HepG2 (cell line): ENCODE data around the gene OSBPL9. TPM values are rescaled to one million over a fixed set of nuclear protein-coding genes. Genes with fewer than 3 reads are reported as not detected.
A peak's percentile ranks its signal among the peaks of the same experiment; 100 is the strongest.

ENCODE experiments used
- ARNT ChIP-seq: fragments of 450-650 bp; IDR thresholded peaks from 2 replicates; pipeline ENCODE4 v1.6.1; 2017
- MTERF4 ChIP-seq: sonication (generic); formaldehyde crosslinking; IDR thresholded peaks from 2 replicates; pipeline ENCODE4 v1.8.0; 2023; ENCODE audit warnings: mild to moderate bottlenecking, missing genetic modification reagents
- NRL ChIP-seq: sonication (generic); formaldehyde crosslinking; IDR thresholded peaks from 2 replicates; pipeline ENCODE4 v1.5.0; 2020; ENCODE audit warnings: missing genetic modification reagents, mild to moderate bottlenecking, moderate library complexity, borderline replicate concordance
- POLR2G ChIP-seq: fragments of 200-400 bp; formaldehyde crosslinking; IDR thresholded peaks from 2 replicates; pipeline ENCODE4 v1.6.1; 2018; ENCODE audit warnings: mild to moderate bottlenecking, low read depth, low read length, moderate library complexity
- RFXAP ChIP-seq: sonication (generic); formaldehyde crosslinking; IDR thresholded peaks from 2 replicates; pipeline ENCODE4 v1.4.0; 2020; ENCODE audit warnings: missing genetic modification reagents, borderline replicate concordance
- RXRA ChIP-seq: sonication (generic); formaldehyde crosslinking; IDR thresholded peaks from 2 replicates; pipeline ENCODE4 v1.5.1; 2020; ENCODE audit warnings: missing genetic modification reagents
- SATB2 ChIP-seq: sonication (generic); formaldehyde crosslinking; IDR thresholded peaks from 2 replicates; pipeline ENCODE4 v1.5.0; 2020; ENCODE audit warnings: missing genetic modification reagents
- SUZ12 ChIP-seq: fragments of 150-350 bp; IDR thresholded peaks from 2 replicates; pipeline ENCODE4 v1.6.1; 2014; ENCODE audit warnings: low read depth, low read length
- TAF1 ChIP-seq: sonication (generic); formaldehyde crosslinking; IDR thresholded peaks from 2 replicates; pipeline ENCODE4 v1.4.0; 2020; ENCODE audit warnings: missing genetic modification reagents
- TEAD2 ChIP-seq: sonication (generic); formaldehyde crosslinking; IDR thresholded peaks from 2 replicates; pipeline ENCODE4 v1.9.0; 2021; ENCODE audit warnings: missing genetic modification reagents
- TGIF2 ChIP-seq: IDR thresholded peaks from 2 replicates; pipeline ENCODE4 v1.6.1; 2016; ENCODE audit warnings: control low read depth, missing compliant biosample characterization
- ZNF142 ChIP-seq: sonication (generic); formaldehyde crosslinking; IDR thresholded peaks from 2 replicates; pipeline ENCODE4 v1.4.0; 2020; ENCODE audit warnings: missing genetic modification reagents
- ZNF292 ChIP-seq: sonication (generic); formaldehyde crosslinking; IDR thresholded peaks from 2 replicates; pipeline ENCODE4 v1.8.1; 2022; ENCODE audit warnings: mild to moderate bottlenecking, low read depth, missing genetic modification reagents, borderline replicate concordance
- ZNF318 ChIP-seq: sonication (generic); formaldehyde crosslinking; IDR thresholded peaks from 2 replicates; pipeline ENCODE4 v1.4.0; 2020; ENCODE audit warnings: mild to moderate bottlenecking, missing genetic modification reagents
- ZNF672 ChIP-seq: sonication (generic); formaldehyde crosslinking; IDR thresholded peaks from 2 replicates; pipeline ENCODE4 v1.8.1; 2022; ENCODE audit warnings: missing genetic modification reagents
- polyA plus RNA-seq, 8 experiments: library from polyadenylated mRNA; depleted of rRNA in 3 of 8; stranded (reverse) in 7 of 8; unstranded in 1 of 8; fragments of >200 nt; fragmentation: Illumina TruSeq in 4 of 8; extraction: Trizol in 4 of 8; gene quantifications; 2 replicates each; pipeline versions ENCODE4 v1.2.1 to v1.2.3, GENCODE V29; 2011 to 2016; ENCODE audit warnings: low read depth in 4 of 8, missing spikeins in 1 of 8, mixed read lengths in 1 of 8; ENCODE audit not compliant: insufficient read depth in 1 of 8
- total RNA-seq, 5 experiments: library from RNA; depleted of rRNA; stranded (reverse); fragments of >200 nt; fragmentation: Illumina TruSeq; extraction: Trizol; gene quantifications; 2 replicates each; pipeline ENCODE4 v1.2.3, GENCODE V29; 2016; ENCODE audit warnings: low read depth in 1 of 5

The OSBPL9 gene
- total and polyA plus RNA-seq, 2 of the 13 experiments (the other 11 are each of a cell fraction or from before 2014, with no cell fraction given) = 83.6 to 142 TPM

- TF ChIP-seq SATB2 (CRISPR knock-in tag) = no peak
- no peak for TF ChIP-seq ZNF318 (CRISPR knock-in tag)
- TF ChIP-seq ZNF142 (CRISPR knock-in tag) = no peak
- peak; percentile 55; the same call in 1 of the 2 replicates for TF ChIP-seq TGIF2 (CRISPR knock-in tag)
- no peak for TF ChIP-seq RXRA
- no peak for TF ChIP-seq ARNT
- no peak for TF ChIP-seq SUZ12
- no peak for TF ChIP-seq NRL (CRISPR knock-in tag)
- TF ChIP-seq MTERF4 (CRISPR knock-in tag) = 0 out of 2 replicates have a peak, but pooled peaks have one; percentile 39
- no peak for TF ChIP-seq ZNF672 (CRISPR knock-in tag)
- TF ChIP-seq TEAD2 (CRISPR knock-in tag) = no peak
- TF ChIP-seq POLR2G = peak; percentile 70
- peak; percentile 59; the same call in 1 of the 2 replicates for TF ChIP-seq TAF1 (CRISPR knock-in tag)
- TF ChIP-seq RFXAP (CRISPR knock-in tag) = no peak
- no peak for TF ChIP-seq ZNF292
Observed at GRCh38 chr1:51616903-51617708, at the start of gene OSBPL9 (continued).
